Panc1 (cell line): ENCODE results near the gene PRDM5. TPM values are rescaled to one million over a fixed set of nuclear protein-coding genes. Genes with fewer than 3 reads are reported as not detected.
A peak's percentile ranks its signal among the peaks of the same experiment; 100 is the strongest.

Experiments
- ATAC-seq: fragments of 200-7000 bp; cut with Tn5 transposase; 2 replicates; pipeline ENCODE4 v1.9.1; 2020; ENCODE audit warnings: mild to moderate bottlenecking, moderate library complexity
- Bru-seq: library from RNA; stranded (reverse); fragments of 400-500 nt; gene quantifications from one replicate; lab custom pipeline; 2021; lab: Mats Ljungman, UMichigan
- BruChase-seq, 2 experiments: library from RNA; stranded (reverse); fragments of 400-500 nt; gene quantifications; one replicate each; lab custom pipeline; 2021; lab: Mats Ljungman, UMichigan
- BruUV-seq: library from RNA; stranded (reverse); fragments of 400-500 nt; replicated peaks from 2 replicates; lab custom pipeline; 2021; lab: Mats Ljungman, UMichigan
- CTCF ChIA-PET: fragments of 300-600 bp; sonication (Branson Sonifier 250); formaldehyde crosslinking; loops from one replicate; lab custom pipeline; 2022; ENCODE audit warnings: antibody characterized with exemption; lab: Charles Lee
- POLR2A ChIA-PET: fragments of 300-600 bp; sonication (Branson Sonifier 250); formaldehyde crosslinking; loops from one replicate; lab custom pipeline; 2022; ENCODE audit warnings: antibody characterized with exemption; lab: Charles Lee
- DNase-seq: peaks from one replicate; pipeline ENCODE4 v3.0.0-alpha.2; 2010; ENCODE audit warnings: low read depth, low spot score
- H3K27ac ChIP-seq: 2 replicates; pipeline ENCODE4 v1.5.1; 2011; ENCODE audit warnings: mild to moderate bottlenecking, low read length, inconsistent platforms
- H3K27me3 ChIP-seq: fragments of 200-500 bp; sonication (Bioruptor generic); 2 replicates; pipeline ENCODE4 v1.6.0; 2014; ENCODE audit warnings: low read length, inconsistent platforms; ENCODE audit not compliant: control insufficient read depth, insufficient read depth
- H3K36me3 ChIP-seq: fragments of 200-500 bp; sonication (Bioruptor generic); 2 replicates; pipeline ENCODE4 v1.5.1; 2014; ENCODE audit warnings: inconsistent platforms, mild to moderate bottlenecking, low read length, moderate library complexity; ENCODE audit not compliant: control insufficient read depth, insufficient read depth
- H3K4me1 ChIP-seq: 2 replicates; pipeline ENCODE4 v1.5.1; 2011; ENCODE audit warnings: inconsistent platforms, mild to moderate bottlenecking, low read length, moderate library complexity; ENCODE audit not compliant: control insufficient read depth, insufficient read depth
- H3K4me3 ChIP-seq, 2 experiments: 2 replicates each; pipeline ENCODE4 v1.5.1; 2011 to 2012; ENCODE audit warnings: low read depth in 2 of 2, low read length in 2 of 2, mild to moderate bottlenecking in 2 of 2, inconsistent platforms in 1 of 2, moderate library complexity in 1 of 2
- H3K9me3 ChIP-seq: fragments of 200-500 bp; sonication (Bioruptor generic); 2 replicates; pipeline ENCODE4 v1.5.1; 2014; ENCODE audit warnings: low read depth, mild to moderate bottlenecking, inconsistent platforms, low read length, moderate library complexity; ENCODE audit not compliant: control insufficient read depth, insufficient read depth
- POLR2AphosphoS5 ChIP-seq: IDR thresholded peaks from 2 replicates; pipeline ENCODE4 v1.6.1; 2012; ENCODE audit warnings: mild to moderate bottlenecking, low read depth, low read length, moderate library complexity
- SIN3A ChIP-seq: IDR thresholded peaks from 2 replicates; pipeline ENCODE4 v1.6.1; 2012; ENCODE audit warnings: low read depth, mild to moderate bottlenecking, low read length, moderate library complexity, borderline replicate concordance; ENCODE audit not compliant: insufficient read depth
- TCF7L2 ChIP-seq: IDR thresholded peaks from 2 replicates; pipeline ENCODE4 v1.6.1; 2011; ENCODE audit warnings: mild to moderate bottlenecking, low read depth, low read length, inconsistent platforms
- in situ Hi-C: cut with HindIII; loops from 2 replicates; pipeline ENCODE4 v1.10.0; 2016; ENCODE audit warnings: low sequenced_read_pairs, low pct_unique_long_range_greater_than_20kb
- intact Hi-C: fragments of 100-400 bp; cut with micrococcal nuclease; formaldehyde crosslinking; loops from one replicate; pipeline ENCODE4 v1.10.0; 2022; ENCODE audit not compliant: unreplicated experiment
- long read RNA-seq: library from polyadenylated mRNA; unstranded; transcript quantifications from one replicate; pipeline ENCODE4 v2.0.0, GENCODE V29; 2021; ENCODE audit not compliant: unreplicated experiment
- polyA plus RNA-seq: library from polyadenylated mRNA; unstranded; fragments of >200 nt; gene quantifications from one replicate; pipeline ENCODE4 v1.2.1, GENCODE V29; 2012; ENCODE audit warnings: missing spikeins; ENCODE audit not compliant: insufficient read length
- total RNA-seq: library from RNA; stranded (reverse); gene quantifications from one replicate; pipeline ENCODE4 v1.2.1, GENCODE V29; 2021; ENCODE audit not compliant: unreplicated experiment
- TF ChIP-seq, protein P1 (sequence below): fragments of 450-650 bp; IDR thresholded peaks from 2 replicates; pipeline ENCODE4 v1.5.1; 2017; ENCODE audit warnings: mild to moderate bottlenecking
- TF ChIP-seq, protein P2 (sequence below), 2 experiments: IDR thresholded peaks; 2 replicates each; pipeline ENCODE4 v1.6.1; 2011 to 2012; ENCODE audit warnings: low read depth in 2 of 2, control low read depth in 1 of 2, low read length in 1 of 2, mild to moderate bottlenecking in 1 of 2, moderate library complexity in 1 of 2; ENCODE audit not compliant: insufficient read depth in 1 of 2

PRDM5 gene
- total RNA-seq (8.4 TPM), Bru-seq, nascent RNA (percentile 56 among the genes with signal in this experiment), BruChase-seq, experiment 1, labeled RNA remaining after a 2-hour chase (percentile 50 among the genes with signal in this experiment), BruChase-seq, experiment 2, labeled RNA remaining after a 6-hour chase (percentile 47 among the genes with signal in this experiment)
- polyA plus RNA-seq: 3.5 TPM
- long read RNA-seq, partial matches to known transcripts: 5 of 20 reads
- long read RNA-seq, other reads (novel, unspliced or antisense): 10 of 20 reads

DNA sequence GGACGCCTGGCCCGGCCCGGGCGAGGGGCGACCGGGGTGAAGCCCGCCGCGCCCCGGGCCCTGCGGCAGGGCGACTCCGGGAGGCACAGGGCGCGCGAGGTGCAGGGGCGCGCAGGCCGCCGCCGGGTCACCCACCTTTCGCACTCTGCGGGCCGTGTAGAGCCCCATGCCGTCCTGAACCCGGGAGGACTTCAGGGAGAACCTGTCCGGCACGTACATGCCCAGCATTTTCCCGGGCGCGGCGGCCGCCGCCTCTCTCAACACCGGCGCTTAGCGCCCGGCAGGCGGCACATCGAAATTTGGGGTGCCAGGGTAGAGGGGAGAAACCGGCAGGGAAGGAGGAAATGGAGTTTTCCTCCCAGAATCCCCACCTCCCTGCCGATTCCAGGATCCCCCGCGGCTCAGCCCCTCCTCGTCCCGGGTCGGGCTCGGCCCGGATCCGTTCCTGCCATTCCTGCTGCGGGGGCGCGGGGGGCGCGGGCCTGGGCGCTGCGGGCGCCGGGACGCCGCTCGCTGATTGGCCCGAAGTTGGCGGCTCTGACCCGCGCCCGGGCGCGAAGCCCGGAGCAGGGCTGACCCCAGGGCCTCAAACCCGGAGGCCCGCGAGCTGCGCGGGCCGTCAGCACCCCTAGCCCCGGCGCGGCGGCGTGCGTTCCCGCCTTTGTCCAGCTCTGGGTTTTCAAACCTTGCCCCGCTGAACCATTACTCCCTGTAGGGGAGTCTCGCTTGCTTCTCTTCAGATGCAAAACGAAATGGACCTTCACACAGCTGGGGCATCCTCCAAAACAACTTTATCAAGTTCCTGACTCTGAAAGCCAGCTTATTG is at the start of gene PRDM5:
Gene PRDM5 (minus strand): TSS at position 346 of the 826 bp plus-strand sequence. CDS start 118 bp downstream, at position 228.
- Histone ChIP-seq H3K36me3 (no peaks in the 10 kb centered on the region), H3K4me3 (peak within 1 kb of the TSS; percentile 64 to 68), H3K27ac (peak within 1 kb of the TSS; percentile 84), H3K27me3 (no peaks in the 10 kb centered on the region), H3K4me1 (0 out of 2 replicates have a peak, but pooled peaks cover 5% of the 10 kb centered on the region), H3K9me3 (no peaks in the 10 kb centered on the region)
- ChIA-PET POLR2A (no interaction called here), CTCF (no interaction called here)
- ATAC-seq (peak; percentile 83), DNase-seq (no peak)
- intact Hi-C loops (loop anchor here (5.0 to 10.0 kb wide), 2 partner anchors 205 to 768 kb away; no protein-coding TSS in a partner anchor), in situ Hi-C loops (no loop called here)
- BruUV-seq: no TSS peak
- TF ChIP-seq, protein P1, sequence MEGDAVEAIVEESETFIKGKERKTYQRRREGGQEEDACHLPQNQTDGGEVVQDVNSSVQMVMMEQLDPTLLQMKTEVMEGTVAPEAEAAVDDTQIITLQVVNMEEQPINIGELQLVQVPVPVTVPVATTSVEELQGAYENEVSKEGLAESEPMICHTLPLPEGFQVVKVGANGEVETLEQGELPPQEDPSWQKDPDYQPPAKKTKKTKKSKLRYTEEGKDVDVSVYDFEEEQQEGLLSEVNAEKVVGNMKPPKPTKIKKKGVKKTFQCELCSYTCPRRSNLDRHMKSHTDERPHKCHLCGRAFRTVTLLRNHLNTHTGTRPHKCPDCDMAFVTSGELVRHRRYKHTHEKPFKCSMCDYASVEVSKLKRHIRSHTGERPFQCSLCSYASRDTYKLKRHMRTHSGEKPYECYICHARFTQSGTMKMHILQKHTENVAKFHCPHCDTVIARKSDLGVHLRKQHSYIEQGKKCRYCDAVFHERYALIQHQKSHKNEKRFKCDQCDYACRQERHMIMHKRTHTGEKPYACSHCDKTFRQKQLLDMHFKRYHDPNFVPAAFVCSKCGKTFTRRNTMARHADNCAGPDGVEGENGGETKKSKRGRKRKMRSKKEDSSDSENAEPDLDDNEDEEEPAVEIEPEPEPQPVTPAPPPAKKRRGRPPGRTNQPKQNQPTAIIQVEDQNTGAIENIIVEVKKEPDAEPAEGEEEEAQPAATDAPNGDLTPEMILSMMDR: no peak; the same call in 1 of the 2 replicates
- TF ChIP-seq, protein P2, sequence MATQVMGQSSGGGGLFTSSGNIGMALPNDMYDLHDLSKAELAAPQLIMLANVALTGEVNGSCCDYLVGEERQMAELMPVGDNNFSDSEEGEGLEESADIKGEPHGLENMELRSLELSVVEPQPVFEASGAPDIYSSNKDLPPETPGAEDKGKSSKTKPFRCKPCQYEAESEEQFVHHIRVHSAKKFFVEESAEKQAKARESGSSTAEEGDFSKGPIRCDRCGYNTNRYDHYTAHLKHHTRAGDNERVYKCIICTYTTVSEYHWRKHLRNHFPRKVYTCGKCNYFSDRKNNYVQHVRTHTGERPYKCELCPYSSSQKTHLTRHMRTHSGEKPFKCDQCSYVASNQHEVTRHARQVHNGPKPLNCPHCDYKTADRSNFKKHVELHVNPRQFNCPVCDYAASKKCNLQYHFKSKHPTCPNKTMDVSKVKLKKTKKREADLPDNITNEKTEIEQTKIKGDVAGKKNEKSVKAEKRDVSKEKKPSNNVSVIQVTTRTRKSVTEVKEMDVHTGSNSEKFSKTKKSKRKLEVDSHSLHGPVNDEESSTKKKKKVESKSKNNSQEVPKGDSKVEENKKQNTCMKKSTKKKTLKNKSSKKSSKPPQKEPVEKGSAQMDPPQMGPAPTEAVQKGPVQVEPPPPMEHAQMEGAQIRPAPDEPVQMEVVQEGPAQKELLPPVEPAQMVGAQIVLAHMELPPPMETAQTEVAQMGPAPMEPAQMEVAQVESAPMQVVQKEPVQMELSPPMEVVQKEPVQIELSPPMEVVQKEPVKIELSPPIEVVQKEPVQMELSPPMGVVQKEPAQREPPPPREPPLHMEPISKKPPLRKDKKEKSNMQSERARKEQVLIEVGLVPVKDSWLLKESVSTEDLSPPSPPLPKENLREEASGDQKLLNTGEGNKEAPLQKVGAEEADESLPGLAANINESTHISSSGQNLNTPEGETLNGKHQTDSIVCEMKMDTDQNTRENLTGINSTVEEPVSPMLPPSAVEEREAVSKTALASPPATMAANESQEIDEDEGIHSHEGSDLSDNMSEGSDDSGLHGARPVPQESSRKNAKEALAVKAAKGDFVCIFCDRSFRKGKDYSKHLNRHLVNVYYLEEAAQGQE (IDR thresholded peaks at IDR 0.05; ENCODE audit: insufficient read depth in 1 of 2, low read depth in 2 of 2, low read length in 1 of 2): no peak
- TF ChIP-seq POLR2AphosphoS5 (peak; percentile 12; the same call in 1 of the 2 replicates), SIN3A (no peak), TCF7L2 (no peak)

DNA sequence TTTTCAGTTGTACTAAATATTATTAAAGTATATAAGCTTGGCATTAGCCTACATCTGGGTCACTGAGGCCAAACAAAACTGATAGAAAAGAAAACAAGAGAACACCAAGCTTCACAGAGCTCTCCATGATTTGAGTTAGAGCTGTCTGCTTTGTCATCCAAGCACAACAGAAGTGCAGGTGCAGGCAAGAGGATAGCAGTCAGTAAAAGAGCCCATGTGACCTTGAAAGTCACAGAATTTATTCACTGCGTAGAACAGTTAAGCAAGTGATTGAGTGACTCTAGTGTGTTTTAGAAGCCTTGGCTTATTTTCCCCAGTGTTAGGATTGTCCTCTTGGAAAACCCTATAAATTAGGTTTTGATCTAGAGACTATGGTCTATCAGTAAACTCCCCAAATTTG is 49.4 kb upstream of the PRDM5 start:
- Histone ChIP-seq H3K9me3 (no peaks in the 10 kb centered on the region), H3K4me1 (no peaks in the 10 kb centered on the region), H3K27ac (no peak overlapping the region), H3K4me3 (no peak overlapping the region), H3K27me3 (no peaks in the 10 kb centered on the region), H3K36me3 (no peaks in the 10 kb centered on the region)
- ChIA-PET CTCF (no interaction called here), POLR2A (no interaction called here)
- intact Hi-C loops: no loop called here
- ATAC-seq: no peak
- in situ Hi-C loops: no loop called here
- TF ChIP-seq, protein P1: no peak
- no peak for TF ChIP-seq SIN3A
- TF ChIP-seq, protein P2 (IDR thresholded peaks at IDR 0.05; ENCODE audit: insufficient read depth in 1 of 2, low read depth in 2 of 2, low read length in 1 of 2): no peak
- no peak for TF ChIP-seq POLR2AphosphoS5
- TF ChIP-seq TCF7L2: no peak
- DNase-seq: no peak
- no TSS peak for BruUV-seq
